ELR (cell line): ENCODE results near the gene DGKQ.

ENCODE experiments used
- DNase-seq: peaks from one replicate; pipeline ENCODE4 v3.0.0-alpha.2; 2015; ENCODE audit warnings: low read depth

DGKQ gene, protein sequence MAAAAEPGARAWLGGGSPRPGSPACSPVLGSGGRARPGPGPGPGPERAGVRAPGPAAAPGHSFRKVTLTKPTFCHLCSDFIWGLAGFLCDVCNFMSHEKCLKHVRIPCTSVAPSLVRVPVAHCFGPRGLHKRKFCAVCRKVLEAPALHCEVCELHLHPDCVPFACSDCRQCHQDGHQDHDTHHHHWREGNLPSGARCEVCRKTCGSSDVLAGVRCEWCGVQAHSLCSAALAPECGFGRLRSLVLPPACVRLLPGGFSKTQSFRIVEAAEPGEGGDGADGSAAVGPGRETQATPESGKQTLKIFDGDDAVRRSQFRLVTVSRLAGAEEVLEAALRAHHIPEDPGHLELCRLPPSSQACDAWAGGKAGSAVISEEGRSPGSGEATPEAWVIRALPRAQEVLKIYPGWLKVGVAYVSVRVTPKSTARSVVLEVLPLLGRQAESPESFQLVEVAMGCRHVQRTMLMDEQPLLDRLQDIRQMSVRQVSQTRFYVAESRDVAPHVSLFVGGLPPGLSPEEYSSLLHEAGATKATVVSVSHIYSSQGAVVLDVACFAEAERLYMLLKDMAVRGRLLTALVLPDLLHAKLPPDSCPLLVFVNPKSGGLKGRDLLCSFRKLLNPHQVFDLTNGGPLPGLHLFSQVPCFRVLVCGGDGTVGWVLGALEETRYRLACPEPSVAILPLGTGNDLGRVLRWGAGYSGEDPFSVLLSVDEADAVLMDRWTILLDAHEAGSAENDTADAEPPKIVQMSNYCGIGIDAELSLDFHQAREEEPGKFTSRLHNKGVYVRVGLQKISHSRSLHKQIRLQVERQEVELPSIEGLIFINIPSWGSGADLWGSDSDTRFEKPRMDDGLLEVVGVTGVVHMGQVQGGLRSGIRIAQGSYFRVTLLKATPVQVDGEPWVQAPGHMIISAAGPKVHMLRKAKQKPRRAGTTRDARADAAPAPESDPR

DNA sequence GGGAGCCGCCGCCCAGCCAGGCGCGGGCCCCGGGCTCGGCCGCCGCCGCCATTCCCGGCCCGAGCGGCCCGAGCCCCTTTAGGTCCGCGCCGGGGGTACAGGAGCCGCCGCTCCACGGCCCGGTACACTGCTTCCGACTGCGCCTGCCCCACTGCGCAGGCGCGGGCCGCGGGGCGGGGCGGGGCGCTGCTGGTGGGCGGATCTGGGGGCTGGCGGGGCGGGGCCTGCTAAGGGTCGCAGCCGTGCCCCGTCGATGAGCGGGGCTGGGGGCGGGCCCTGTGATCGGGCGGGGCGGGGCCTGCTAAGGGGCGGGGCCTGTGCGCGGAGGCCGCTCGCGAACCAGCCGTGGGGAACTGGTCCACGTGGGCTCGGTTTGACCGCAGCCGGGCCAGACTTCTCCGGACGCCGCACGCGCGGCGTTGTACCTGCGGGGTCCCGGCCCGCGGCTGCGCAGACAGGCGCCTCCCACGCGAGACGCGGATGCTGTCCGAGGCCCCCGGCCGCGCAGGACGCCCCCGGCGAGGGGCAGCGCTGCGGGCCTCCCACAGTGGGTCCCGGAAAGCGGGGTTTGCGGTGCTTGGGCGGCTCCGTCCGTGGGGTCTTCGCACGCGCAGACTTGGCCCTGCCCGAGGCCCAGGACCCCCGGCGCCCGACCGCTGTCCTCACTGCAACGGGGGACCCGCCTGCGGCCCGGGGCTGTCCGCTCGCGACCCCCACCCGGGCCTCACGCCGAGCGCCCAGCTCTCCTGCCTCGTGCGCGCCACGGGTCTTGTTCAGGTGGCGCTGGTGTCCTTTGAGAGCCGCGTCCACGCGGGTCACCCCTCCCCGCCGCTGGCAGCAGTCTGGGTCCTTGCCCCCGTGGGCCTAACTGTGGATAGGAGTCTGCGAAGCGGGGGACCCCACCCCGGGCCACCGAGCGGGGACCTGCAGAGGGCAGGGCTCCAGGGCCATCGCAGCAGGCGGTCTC is at the start of gene DGKQ:
Gene DGKQ (minus strand): TSS at position 139 of the 967 bp plus-strand sequence. CDS start 87 bp downstream, at position 52.
- DNase-seq, result peak; percentile 77

DNA sequence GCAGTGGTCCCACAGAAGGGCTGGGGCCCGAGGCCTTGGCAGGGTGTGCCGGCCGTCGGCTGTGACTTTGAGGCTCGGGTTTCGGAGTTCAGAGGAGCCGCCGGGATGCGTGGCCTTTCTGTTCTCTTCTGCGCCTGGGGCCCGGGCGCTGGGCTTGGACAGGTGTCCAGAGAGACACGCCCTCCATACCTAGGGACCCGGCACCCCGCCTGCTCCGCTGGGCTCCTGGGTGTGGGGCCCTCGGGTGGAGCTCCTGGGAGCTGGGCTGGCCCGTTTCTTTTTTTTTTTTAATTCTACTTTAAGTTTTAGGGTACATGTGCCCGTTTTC is 49.3 kb upstream of the DGKQ start:
- no peak for DNase-seq

DNA sequence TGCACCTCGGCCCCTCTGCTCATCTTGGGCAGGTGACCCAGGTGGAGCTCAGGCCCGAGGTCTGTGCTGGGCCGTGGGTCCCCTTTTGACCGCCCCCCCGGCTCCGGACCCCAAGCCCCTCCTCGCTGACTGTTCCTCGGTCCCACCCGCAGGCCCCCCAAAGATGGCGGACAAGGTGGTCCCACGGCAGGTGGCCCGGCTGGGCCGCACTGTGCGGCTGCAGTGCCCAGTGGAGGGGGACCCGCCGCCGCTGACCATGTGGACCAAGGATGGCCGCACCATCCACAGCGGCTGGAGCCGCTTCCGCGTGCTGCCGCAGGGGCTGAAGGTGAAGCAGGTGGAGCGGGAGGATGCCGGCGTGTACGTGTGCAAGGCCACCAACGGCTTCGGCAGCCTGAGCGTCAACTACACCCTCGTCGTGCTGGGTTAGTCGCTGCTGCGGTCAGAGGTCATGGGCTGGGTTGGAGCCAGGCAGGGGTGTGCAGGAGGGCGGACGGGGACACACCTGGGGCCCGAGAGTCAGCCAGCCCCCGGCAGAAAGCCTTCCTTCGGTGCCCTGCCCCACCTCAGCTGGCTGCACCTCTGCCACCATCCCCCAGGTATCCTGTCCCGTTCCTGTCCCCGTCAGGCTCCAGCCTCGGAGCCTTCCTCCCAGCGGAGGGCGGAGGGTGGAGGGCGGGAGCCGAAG is 48.8 kb upstream of the DGKQ start:
- DNase-seq, result no peak

DNA sequence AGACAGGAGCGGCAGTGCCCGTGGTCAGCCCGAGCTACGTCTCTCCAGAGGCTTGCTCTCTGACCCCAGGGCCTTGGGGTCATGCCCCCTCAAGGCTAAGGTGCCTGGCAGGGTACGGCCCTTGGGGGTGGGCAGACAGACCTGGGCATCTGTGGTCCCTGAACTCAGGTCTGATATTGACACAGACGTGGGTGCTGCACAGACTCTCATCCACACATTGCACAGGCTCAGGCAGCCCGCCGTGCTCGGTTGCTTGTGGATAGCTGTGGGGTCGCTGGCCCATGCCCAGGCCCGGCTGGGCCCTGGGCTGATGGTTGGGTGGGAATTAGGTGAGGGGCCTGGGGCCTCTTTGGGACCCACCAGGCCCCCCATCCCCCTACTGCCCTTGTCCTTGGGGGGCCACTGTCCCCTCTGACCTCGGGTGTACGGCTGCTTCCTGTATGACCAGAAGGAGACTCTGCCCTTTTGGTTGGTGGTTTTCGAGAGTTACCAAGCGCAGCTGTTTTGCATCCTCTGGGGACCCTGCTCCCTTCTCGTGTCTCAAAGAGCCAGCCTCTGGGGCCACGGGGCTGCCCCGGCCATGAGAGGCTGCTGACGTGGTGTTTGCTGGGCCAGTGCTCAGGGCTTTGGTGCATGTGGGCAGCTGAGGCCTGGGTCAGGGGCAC is 48.1 kb upstream of the DGKQ start:
- no peak for DNase-seq

DNA sequence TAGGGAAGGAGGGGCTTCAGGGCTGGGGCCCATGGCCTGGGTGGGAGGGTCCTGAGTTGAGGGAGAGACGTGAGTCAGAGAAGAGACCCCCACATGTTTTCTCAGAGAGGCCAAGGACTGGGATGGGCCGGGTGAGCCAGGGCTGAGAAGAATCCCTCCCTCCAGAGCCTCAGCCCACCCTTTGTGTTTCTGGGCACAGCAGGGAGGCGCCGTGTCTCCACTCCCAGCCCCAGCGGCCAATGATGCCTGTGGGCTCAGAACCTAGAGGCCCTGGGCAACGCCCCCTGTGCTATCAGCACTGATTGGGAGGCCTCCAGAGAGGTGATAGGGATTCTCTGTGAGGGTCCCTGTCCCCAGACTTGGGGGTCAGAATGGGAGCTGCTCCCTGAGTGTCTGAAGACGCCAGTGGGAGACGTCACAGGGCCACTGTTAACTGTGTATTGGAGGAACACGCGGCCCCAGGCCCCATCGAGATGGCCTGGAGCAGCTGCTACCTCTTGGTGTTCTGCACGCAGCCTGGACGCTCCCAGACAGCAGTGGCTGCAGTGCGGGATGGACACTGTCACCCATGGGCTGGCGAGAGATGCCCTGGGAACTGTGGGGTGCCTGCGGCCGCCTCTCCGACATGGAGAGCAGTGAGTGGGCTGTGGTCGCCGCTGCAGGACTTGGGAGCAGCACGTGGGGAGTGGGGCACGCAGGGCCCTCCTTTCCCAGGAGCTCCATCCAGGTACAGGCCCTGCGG is 46.5 kb upstream of the DGKQ start:
- no peak for DNase-seq

DNA sequence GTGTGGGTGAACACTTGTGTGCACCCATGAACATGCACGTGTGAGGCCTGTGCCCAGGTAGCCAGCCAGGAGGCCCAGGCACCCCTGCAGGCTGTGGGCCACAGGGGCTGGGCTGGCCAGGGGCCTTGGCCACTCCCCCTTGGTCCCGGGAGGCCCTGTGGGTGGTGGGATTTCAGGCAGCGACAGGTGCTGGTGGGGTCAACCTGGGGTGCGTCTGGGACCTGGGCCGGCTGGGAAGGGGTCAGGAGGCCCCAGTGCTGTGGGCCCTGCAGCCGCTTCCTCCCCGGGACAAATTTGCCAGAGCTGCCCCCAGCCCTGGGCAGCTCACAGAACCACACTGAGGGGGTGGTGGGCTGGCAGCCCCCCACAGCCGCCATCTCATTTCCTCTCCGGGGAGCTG is 46.0 kb upstream of the DGKQ start:
- DNase-seq, result no peak

DNA sequence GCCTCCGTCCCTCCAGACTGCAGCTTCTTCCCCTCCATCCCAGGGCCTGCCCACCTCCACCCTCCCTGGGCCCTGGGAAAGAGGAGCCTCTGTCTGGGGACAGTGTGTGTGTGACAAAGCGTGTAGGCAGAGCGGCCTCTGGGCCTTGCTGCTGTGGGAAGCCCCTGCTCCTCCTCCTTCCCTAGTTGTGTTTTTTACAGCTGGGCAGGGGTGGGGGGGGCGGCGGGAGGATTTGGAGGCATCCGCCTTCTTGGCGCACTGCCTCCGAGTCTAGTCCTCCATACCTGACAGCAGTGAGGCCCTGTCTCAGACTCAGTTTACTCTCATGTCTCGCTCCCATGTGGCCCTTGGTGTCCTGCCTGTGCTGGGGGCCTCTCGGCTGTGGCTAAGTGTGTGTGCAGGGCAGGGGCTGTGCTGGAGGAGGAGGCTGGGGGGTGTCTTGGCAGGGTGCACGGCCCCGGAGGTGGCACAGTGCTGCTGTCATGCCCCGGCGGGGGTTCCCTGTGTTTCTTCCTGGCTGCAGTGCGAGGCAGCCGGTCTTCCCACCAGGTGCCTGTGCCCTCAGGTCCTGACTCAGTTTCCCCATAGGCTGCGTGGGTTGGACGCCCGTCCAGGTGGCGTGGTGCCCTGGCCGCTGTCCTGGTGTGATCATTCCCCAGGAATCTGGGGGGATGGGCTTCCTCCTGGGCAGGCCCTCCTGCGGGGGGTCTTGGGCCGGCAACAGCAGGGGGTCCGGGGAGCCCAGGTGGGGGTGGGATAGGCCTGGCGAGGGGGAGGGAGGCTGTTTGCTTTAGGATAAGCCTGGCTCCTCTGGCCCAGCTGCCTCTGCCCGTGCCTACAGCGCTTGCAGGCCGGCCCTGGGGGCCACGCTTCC is 45.0 kb upstream of the DGKQ start:
- no peak for DNase-seq

DNA sequence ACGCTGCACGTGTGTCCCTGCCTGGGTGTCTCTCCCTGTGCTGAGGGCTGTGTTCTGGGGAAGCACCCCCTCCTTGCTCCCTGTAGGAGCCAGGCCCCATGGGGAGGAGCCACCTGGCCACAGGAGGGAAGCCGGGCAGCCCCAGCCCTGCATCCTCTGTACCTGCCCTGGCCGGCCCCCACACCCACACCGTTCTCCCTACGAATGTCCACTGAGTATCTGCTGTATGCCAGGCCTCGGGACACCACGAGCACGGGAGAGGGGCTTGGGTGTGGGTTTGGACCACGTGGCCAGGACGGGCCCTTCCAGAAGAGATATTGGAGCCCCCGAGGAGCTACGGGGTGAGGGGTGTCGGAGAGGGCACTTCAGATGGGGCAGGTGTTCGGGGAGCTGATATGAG is 44.3 kb upstream of the DGKQ start:
- DNase-seq, result no peak

DNA sequence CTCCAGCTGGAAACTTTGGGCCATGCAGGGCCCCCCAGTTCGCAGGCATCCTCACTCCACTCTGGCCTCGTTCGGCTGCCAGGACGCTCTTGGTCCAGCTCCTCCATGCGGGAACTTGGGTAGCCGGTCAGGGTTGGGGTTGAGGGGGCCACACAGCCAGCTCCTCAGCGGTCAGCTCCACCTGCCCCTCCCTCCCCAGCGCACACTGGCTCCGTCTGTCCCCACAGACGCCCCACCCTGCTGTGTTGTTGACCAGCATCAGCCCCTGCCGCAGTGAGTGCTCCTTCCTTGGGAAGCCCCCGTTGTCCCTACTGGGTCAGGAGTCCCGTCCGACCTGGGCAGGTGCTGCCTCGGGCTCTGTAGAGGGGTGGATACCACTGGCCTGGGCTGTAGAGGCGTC is 43.8 kb upstream of the DGKQ start:
- DNase-seq, result no peak

DNA sequence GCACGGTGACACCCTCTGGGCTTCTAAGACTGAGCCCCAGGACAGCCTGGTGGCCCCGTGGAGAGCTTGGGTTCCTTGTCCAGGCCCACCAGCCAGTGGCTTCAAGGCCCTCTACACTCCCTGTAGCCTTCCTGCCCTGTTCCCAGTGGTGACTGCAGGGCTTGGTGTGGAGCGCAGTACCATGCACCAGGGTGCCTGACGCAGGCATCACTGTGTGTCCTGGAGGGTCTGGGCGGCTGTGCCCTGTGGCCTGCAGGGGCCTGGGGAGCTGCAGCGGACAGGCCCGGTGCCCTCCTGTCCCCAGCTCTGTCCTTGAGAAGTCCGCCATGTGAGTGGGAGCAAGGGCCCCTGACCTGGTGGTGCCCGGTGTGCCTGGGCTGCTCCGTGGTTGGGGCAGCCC is 42.4 kb upstream of the DGKQ start:
- no peak for DNase-seq

DNA sequence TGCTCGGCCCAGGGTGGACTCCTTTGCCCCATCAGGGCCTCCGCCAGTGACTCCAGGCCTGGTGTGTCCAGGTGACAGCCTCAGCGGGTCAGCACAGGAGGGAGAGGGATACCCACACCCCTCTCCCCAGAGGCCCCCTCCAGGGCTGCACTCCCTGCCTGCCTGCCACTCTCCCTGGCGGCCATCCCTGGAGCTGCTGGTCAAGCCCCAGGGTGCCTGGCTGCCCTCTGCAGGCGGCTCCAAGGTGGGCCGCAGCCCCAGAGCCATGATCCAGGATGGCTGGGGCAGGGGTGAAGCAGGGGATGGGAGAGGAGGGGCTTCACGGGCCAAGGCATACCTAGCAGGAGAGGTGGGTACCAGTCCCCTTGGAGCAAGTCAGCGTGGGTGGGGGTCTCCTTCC is 41.8 kb upstream of the DGKQ start:
- no peak for DNase-seq

DNA sequence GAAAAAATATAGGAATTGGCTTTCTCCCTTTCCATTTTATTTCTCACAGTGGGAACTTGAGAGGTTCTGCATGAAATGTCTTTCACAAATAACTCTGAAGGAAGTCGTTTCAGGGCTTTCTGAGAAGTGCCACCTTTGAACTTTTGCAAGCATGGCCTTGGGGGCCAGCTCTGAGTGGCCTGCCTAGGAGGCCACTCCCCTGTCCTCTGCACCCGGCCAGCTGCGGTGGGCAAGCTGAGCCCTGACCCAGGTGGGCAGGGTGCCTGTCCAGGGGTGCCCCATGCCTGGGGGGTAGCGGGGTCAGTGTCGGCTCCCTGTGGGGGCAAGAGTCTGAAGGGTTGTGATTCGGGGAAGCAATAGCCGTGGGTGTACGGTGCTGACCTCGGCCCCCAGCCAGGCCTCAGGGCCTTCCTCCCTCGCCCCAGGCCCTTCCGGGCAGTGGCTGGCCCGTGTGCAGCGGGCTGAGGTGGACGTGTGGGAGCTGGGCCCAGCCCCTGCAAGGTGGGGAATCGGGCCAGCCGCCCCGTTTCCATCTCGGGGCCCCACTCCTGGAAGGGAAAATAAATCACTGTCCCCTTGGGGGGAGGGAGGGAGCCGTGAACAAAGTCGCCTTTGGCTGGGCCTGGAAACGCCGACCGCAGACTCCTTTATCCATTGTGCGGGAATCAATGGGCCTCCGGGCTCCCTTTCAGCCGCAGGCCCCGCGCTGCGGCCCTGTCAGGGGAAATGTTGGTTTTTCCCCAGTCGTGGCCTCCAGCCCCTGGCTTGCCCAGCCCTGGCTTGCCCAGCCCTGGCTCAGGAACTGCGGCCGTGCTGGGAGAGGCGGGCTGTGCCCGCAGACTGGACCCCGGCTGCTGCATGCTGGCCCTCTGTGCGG is 41.2 kb upstream of the DGKQ start:
- DNase-seq, result no peak

DNA sequence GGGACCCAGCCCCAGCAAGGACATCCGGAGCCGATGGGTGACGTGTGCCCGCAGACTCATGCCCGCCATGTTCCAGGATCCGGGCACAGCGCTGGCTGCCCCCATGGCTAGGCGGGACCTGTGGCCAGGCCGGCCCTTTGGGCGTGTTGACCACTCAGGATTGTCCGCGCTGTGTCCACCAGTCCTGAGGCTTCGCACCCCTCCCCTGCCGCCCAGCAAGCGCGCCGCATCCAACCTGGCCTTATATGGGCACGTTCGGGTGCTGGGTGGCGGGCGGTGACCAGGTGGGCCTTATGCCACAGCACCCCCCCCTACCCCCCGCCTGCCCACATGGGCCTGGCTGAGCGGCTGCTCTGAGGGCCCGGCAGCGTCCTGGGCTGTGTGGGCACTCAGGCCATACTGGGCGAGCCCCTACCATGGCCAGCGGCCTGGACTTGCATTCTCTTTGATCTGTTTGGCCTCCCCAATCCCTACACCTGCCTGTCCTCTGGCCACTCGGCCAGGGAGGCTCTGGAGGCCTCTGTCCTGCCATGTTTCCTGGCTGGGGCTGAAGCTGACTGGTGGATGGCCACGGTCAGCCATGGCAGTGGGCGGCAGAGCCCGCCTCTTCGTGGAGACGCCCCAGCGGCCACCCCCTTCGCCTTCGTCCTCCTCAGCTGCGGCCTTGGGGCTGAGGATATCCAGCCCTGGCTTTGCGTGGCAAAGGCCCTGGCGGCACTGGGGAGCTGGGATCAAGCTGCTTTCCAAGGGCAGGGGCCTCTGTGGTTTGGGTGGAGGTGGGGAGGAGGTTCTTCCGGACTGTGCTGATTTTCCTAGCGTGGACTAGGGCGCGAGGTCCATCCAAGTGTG is 40.1 kb upstream of the DGKQ start:
- no peak for DNase-seq

DNA sequence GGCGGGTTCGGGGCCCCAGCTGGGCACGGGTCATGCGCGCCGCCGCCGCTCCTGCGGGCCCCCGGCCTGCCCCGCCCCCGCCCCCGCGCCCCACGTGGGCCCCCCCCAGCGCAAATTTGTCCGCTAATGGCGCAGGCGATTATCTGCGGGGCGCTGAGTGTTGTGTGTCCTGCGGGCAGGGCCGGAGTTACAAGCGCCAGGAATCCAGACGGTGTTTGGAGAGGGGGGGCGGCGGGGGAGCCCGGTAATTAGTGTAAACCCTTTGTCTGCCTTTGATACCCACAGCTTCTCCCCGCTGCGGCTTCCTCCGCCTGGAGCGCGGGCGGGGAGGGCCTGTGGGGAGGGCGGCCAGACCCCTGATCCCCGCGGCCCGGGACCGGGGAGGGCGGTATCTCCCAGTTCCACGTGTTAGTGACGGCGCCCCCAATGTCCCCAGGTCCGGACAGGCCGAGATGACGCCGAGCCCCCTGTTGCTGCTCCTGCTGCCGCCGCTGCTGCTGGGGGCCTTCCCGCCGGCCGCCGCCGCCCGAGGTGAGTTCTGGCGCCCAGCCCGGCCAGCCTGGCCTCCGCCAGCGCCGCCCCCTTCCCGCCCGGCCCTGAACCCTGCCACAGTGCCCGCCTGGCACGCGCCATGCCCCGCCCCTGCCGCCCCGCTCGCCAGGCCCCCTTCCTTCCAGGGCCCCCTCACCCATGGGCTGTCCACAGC is 38.8 kb upstream of the DGKQ start:
- DNase-seq, result peak; percentile 40

DNA sequence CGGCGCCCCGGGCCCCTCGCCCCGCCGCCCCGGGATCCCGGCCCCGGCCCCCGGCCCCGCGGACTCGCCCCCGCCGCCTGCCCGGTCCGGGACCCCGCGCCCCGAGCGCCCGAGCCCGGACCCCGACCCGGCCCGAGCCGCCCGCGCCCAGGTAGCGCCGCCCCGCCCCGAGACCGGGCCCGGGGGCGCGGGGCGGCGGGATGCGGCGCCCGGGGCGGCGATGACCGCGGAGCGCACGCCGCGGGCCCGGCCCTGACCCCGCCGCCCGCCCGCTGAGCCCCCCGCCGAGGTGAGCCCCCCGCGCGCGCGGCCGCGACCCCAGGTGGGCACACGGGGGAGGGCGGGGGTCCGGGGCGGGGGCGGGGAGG is 38.3 kb upstream of the DGKQ start:
- no peak for DNase-seq

DNA sequence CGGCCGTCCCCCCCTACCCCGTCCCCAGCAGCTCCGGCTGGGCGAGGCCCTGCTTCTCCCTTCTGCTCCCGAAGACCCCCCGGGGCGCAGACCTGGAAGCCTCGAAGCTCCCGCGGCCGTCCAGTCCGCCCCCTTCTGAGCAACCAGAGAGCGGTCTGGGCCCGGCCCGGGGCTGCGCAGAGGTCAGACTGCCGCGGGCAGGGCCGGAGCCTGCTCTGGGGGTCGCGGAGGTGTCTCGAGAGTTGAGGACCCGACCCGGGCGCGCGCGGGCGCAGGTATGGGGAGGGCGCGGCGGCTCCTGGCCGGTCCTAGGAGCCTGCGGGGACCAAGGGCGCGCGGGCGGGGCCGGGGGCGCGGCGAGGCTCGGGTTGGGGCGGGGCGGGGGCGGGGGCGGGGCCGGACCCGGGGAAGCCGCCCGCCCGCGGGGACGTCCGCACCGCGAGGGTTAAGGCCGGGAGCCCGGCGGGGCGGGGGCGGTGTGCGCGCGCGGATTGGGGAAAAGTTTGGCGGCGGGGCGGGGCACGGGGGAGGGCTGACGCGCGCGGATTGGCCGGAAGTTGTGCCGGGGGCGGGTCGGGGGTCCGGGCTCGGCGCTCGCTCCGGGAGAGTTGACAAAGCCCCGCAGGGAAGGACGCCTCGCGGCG is 37.8 kb upstream of the DGKQ start, which contains the start of gene FGFRL1:
Gene FGFRL1 (plus strand): TSS at position 605 of the 644 bp plus-strand sequence. CDS start 860 bp downstream, outside the sequence.
- DNase-seq, result peak; percentile 89
